Esophagus squamous epithelium (tissue), 4 donors: ENCODE data around the gene CALU.

Experiments used
- CTCF ChIP-seq, 6 experiments: fragments of 450-650 bp in 4 of 6; fragments of 200-600 bp in 2 of 6; sonication (generic) in 2 of 6; IDR thresholded peaks; one replicate each; pipeline ENCODE4 v1.5.1; 2016 to 2019; ENCODE audit warnings: antibody characterized with exemption in 6 of 6, mild to moderate bottlenecking in 4 of 6, moderate library complexity in 4 of 6
- POLR2A ChIP-seq, 4 donors: fragments of 450-650 bp; IDR thresholded peaks; one replicate each; pipeline ENCODE4 v1.6.1; 2017; ENCODE audit warnings: antibody characterized with exemption in 4 of 4, mild to moderate bottlenecking in 4 of 4, moderate library complexity in 3 of 4

GRCh38 chr7:128785738-128786137 lies 46.6 kb downstream of the CALU start:
- no peak for TF ChIP-seq CTCF (IDR thresholded peaks at IDR 0.05)
- TF ChIP-seq POLR2A (IDR thresholded peaks at IDR 0.05), result no peak
